Measurements from ENCODE around the gene ZFP64. TPM values are rescaled to one million over a fixed set of nuclear protein-coding genes. Genes with fewer than 3 reads are reported as not detected.
"Not testable (repeated sequence)": the region's sequence is repeated elsewhere in the genome, so short reads cannot be mapped to it uniquely, and the experiment has no call there.

ZFP64 gene
- total RNA-seq, 1 donor from 2014 or later, result 49.8 TPM

GRCh38 chr20:52150440-52151258 is 40.9 kb downstream of the ZFP64 start:
- peak; percentile 69 for TF ChIP-seq CTCF (IDR thresholded peaks at IDR 0.05; ENCODE audit: insufficient read depth, low read length, severe bottlenecking)
- FAIRE-seq (no peak), DNase-seq (ENCODE audit: low read depth) (peak; percentile 54)
- H3K36me3 ChIP-seq (ENCODE audit: control insufficient read depth, insufficient read depth, low read length), result peaks cover 5% of the 10 kb centered on the region
- H3K27me3 ChIP-seq (ENCODE audit: control insufficient read depth, insufficient read depth, low read length), result no peaks in the 10 kb centered on the region
- H3K4me3 ChIP-seq (ENCODE audit: low read depth, low read length), result no peak overlapping the region

DNA sequence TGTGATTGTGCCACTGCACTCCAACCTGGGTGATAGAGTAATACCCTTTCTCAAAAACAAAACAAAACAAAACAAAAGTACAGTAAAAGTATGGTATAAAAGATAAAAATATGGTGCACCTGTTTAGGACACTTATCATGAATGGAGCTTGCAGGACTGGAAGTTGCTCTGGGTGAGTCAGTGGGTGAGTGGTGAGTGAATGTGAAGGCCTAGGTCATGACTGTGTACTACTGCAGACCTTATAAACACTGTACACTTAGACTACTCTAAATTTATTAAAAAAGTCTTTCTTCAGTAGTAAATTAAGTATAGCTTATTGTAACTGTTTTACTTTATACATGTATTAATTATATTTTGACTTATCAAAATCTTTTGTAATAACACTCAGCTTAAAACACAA is 46.0 kb downstream of the ZFP64 start:
- Histone ChIP-seq H3K27me3 (ENCODE audit: control insufficient read depth, insufficient read depth, low read length) (no peaks in the 10 kb centered on the region), H3K36me3 (ENCODE audit: control insufficient read depth, insufficient read depth, low read length) (no peaks in the 10 kb centered on the region), H3K4me3 (ENCODE audit: low read depth, low read length) (no peak overlapping the region)
- FAIRE-seq (no peak), DNase-seq (ENCODE audit: low read depth) (peak; percentile 23)
- TF ChIP-seq CTCF (IDR thresholded peaks at IDR 0.05; ENCODE audit: insufficient read depth, low read length, severe bottlenecking), result no peak

GRCh38 chr20:52143277-52143676 is 48.3 kb downstream of the ZFP64 start:
- no peaks in the 10 kb centered on the region for H3K27me3 ChIP-seq (ENCODE audit: control insufficient read depth, insufficient read depth, low read length)
- DNase-seq (ENCODE audit: low read depth), result no peak
- H3K36me3 ChIP-seq (ENCODE audit: control insufficient read depth, insufficient read depth, low read length), result no peaks in the 10 kb centered on the region
- no peak for TF ChIP-seq CTCF (IDR thresholded peaks at IDR 0.05; ENCODE audit: insufficient read depth, low read length, severe bottlenecking)
- no peak for FAIRE-seq
- no peak overlapping the region for H3K4me3 ChIP-seq (ENCODE audit: low read depth, low read length)

DNA sequence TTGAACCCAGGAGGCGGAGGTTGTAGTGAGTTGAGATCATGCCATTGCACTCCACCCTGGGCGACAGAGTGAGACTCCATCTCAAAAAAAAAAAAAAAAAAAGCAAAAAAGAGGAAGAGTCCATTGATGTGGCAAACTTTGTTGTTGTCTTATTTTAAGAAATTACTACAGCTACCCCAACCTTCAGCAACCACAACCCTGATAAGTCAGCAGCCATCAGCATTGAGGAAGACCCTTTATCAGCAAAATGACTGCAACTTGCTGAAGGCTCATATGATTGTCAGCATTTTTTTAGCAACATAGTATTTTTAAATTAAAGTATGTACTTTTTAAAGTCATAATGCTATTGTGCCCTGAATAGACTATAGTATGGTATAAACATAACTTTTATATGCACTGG is 48.8 kb downstream of the ZFP64 start:
- no peak for TF ChIP-seq CTCF (IDR thresholded peaks at IDR 0.05; ENCODE audit: insufficient read depth, low read length, severe bottlenecking)
- Histone ChIP-seq H3K4me3 (ENCODE audit: low read depth, low read length) (no peak overlapping the region), H3K36me3 (ENCODE audit: control insufficient read depth, insufficient read depth, low read length) (no peaks in the 10 kb centered on the region), H3K27me3 (ENCODE audit: control insufficient read depth, insufficient read depth, low read length) (no peaks in the 10 kb centered on the region)
- DNase-seq (ENCODE audit: low read depth) (no peak), FAIRE-seq (no peak)

GRCh38 chr20:52139986-52140385 is 51.6 kb downstream of the ZFP64 start:
- Histone ChIP-seq H3K27me3 (ENCODE audit: control insufficient read depth, insufficient read depth, low read length) (no peaks in the 10 kb centered on the region), H3K36me3 (ENCODE audit: control insufficient read depth, insufficient read depth, low read length) (no peaks in the 10 kb centered on the region), H3K4me3 (ENCODE audit: low read depth, low read length) (no peak overlapping the region)
- no peak for TF ChIP-seq CTCF (IDR thresholded peaks at IDR 0.05; ENCODE audit: insufficient read depth, low read length, severe bottlenecking)
- FAIRE-seq (no peak), DNase-seq (ENCODE audit: low read depth) (no peak)

- Histone ChIP-seq H3K27me3 (ENCODE audit: control insufficient read depth, insufficient read depth, low read length) (no peaks in the 10 kb centered on the region), H3K4me3 (ENCODE audit: low read depth, low read length) (no peak overlapping the region), H3K36me3 (ENCODE audit: control insufficient read depth, insufficient read depth, low read length) (no peaks in the 10 kb centered on the region)
- DNase-seq (ENCODE audit: low read depth) (no peak), FAIRE-seq (no peak)
- TF ChIP-seq CTCF (IDR thresholded peaks at IDR 0.05; ENCODE audit: insufficient read depth, low read length, severe bottlenecking), result no peak
Observed at GRCh38 chr20:52137850-52138249, 53.7 kb downstream of the ZFP64 start.

- not testable (repeated sequence) for FAIRE-seq; H3K4me3 ChIP-seq (ENCODE audit: low read depth, low read length); DNase-seq (ENCODE audit: low read depth); H3K27me3 ChIP-seq (ENCODE audit: control insufficient read depth, insufficient read depth, low read length); H3K36me3 ChIP-seq (ENCODE audit: control insufficient read depth, insufficient read depth, low read length)
Observed at GRCh38 chr20:52133714-52134113, 57.9 kb downstream of the ZFP64 start.

Data from bronchial epithelial cell (primary cell).